H1 (cell line): ENCODE results near the gene GREB1L. TPM values are rescaled to one million over a fixed set of nuclear protein-coding genes. Genes with fewer than 3 reads are reported as not detected.

ENCODE experiments used
- CTCF ChIA-PET: fragments of 300-600 bp; sonication (Branson Sonifier 250); formaldehyde crosslinking; loops from one replicate; lab custom pipeline; 2021; ENCODE audit not compliant: partially characterized antibody; lab: Charles Lee
- POLR2A ChIA-PET: fragments of 300-600 bp; sonication (Branson Sonifier 250); formaldehyde crosslinking; loops from one replicate; lab custom pipeline; 2021; ENCODE audit warnings: inconsistent platforms; ENCODE audit not compliant: partially characterized antibody; lab: Charles Lee
- DNase-seq, 2 experiments: peaks; one replicate each; pipeline versions ENCODE4 v3.0.0 to v3.0.0-alpha.2; 2010 to 2022; ENCODE audit warnings: low spot score in 2 of 2, low read depth in 1 of 2, mixed read lengths in 1 of 2
- FAIRE-seq: peaks from 2 replicates; lab custom pipeline; 2011; peaks lifted over from hg19 to GRCh38; lab: Jason Lieb, UNC
- H2AFZ ChIP-seq: 2 replicates; pipeline ENCODE4 v1.8.1; 2012; ENCODE audit warnings: low read length, inconsistent platforms
- H2AK5ac ChIP-seq: 2 replicates; pipeline ENCODE4 v1.6.1; 2013; ENCODE audit warnings: low read depth, low read length
- H2BK120ac ChIP-seq: replicated peaks from 2 replicates; pipeline ENCODE3; 2013; ENCODE audit warnings: low read depth, low read length, inconsistent platforms
- H2BK12ac ChIP-seq: 2 replicates; pipeline ENCODE4 v1.6.1; 2013; ENCODE audit warnings: low read depth, low read length
- H2BK15ac ChIP-seq: 2 replicates; pipeline ENCODE4 v1.6.1; 2013; ENCODE audit warnings: low read length
- H2BK20ac ChIP-seq: 2 replicates; pipeline ENCODE4 v1.6.1; 2013; ENCODE audit warnings: low read length
- H2BK5ac ChIP-seq: 2 replicates; pipeline ENCODE4 v1.6.1; 2013; ENCODE audit warnings: low read depth, low read length
- H3K14ac ChIP-seq: 2 replicates; pipeline ENCODE4 v1.6.1; 2013; ENCODE audit warnings: inconsistent platforms; ENCODE audit not compliant: insufficient read length
- H3K18ac ChIP-seq: 2 replicates; pipeline ENCODE4 v1.6.1; 2013; ENCODE audit warnings: low read length; ENCODE audit errors: extremely low read depth
- H3K23ac ChIP-seq: 2 replicates; pipeline ENCODE4 v1.6.1; 2013; ENCODE audit warnings: inconsistent platforms; ENCODE audit not compliant: insufficient read length
- H3K23me2 ChIP-seq: 2 replicates; pipeline ENCODE4 v1.6.1; 2013; ENCODE audit warnings: low read depth, low read length
- H3K27ac ChIP-seq: 2 replicates; pipeline ENCODE4 v1.6.1; 2011; ENCODE audit warnings: low read depth, low read length, inconsistent platforms
- H3K27me3 ChIP-seq, 4 experiments: replicated peaks in 1 of 4; 1 replicate in 1 of 4; 2 replicates in 3 of 4; pipeline versions ENCODE4 v1.6.1 to v1.8.1; 2011 to 2013; ENCODE audit warnings: low read length in 3 of 4, mild to moderate bottlenecking in 3 of 4, inconsistent platforms in 2 of 4, mixed read lengths in 2 of 4, moderate library complexity in 1 of 4; ENCODE audit not compliant: control insufficient read depth in 3 of 4, insufficient read depth in 3 of 4; ENCODE audit errors: extremely low read depth in 1 of 4
- H3K36me3 ChIP-seq, 4 experiments: 2 replicates each; pipeline versions ENCODE4 v1.6.1 to v1.8.1; 2011 to 2013; ENCODE audit warnings: mild to moderate bottlenecking in 4 of 4, low read length in 3 of 4, moderate library complexity in 2 of 4, control low read depth in 1 of 4, inconsistent platforms in 1 of 4; ENCODE audit not compliant: insufficient read depth in 4 of 4, control insufficient read depth in 2 of 4
- H3K4ac ChIP-seq: replicated peaks from 2 replicates; pipeline ENCODE3; 2013; ENCODE audit warnings: low read length, low read depth, mixed read lengths, inconsistent platforms; ENCODE audit not compliant: insufficient read length
- H3K4me1 ChIP-seq, 4 experiments: replicated peaks in 1 of 4; 1 replicate in 1 of 4; 2 replicates in 3 of 4; pipeline versions ENCODE4 v1.6.1 to v1.8.1; 2011 to 2013; ENCODE audit warnings: low read length in 3 of 4, inconsistent platforms in 2 of 4, mixed read lengths in 1 of 4; ENCODE audit not compliant: insufficient read depth in 4 of 4, control insufficient read depth in 3 of 4
- H3K4me2 ChIP-seq, 2 experiments: 2 replicates each; pipeline versions ENCODE4 v1.6.1 to v1.8.1; 2011 to 2013; ENCODE audit warnings: low read depth in 2 of 2, low read length in 2 of 2, control low read depth in 1 of 2, inconsistent platforms in 1 of 2, mild to moderate bottlenecking in 1 of 2; ENCODE audit not compliant: insufficient read depth in 1 of 2
- H3K4me3 ChIP-seq, 4 experiments: fragments of 200-600, 300-600 bp in 1 of 4; sonication (generic), shearing (Covaris generic), sonication (Bioruptor Twin) in 1 of 4; 2 replicates each; pipeline versions ENCODE4 v1.5.1 to v1.8.1; 2011 to 2016; ENCODE audit warnings: low read length in 4 of 4, low read depth in 3 of 4, control low read depth in 2 of 4, inconsistent platforms in 2 of 4, mild to moderate bottlenecking in 2 of 4, mixed read lengths in 1 of 4, moderate library complexity in 1 of 4; ENCODE audit not compliant: insufficient read depth in 2 of 4; ENCODE audit errors: extremely low read depth in 1 of 4
- H3K56ac ChIP-seq: replicated peaks from 2 replicates; pipeline ENCODE3; 2013; ENCODE audit warnings: low read depth, mild to moderate bottlenecking, mixed read lengths, low read length, inconsistent platforms; ENCODE audit not compliant: insufficient read length
- H3K79me1 ChIP-seq: 2 replicates; pipeline ENCODE4 v1.6.1; 2013; ENCODE audit warnings: low read depth, low read length, control low read depth
- H3K79me2 ChIP-seq, 2 experiments: 2 replicates each; pipeline versions ENCODE4 v1.6.1 to v1.8.1; 2012 to 2013; ENCODE audit warnings: low read length in 2 of 2, mild to moderate bottlenecking in 2 of 2, inconsistent platforms in 1 of 2; ENCODE audit not compliant: insufficient read depth in 2 of 2, control insufficient read depth in 1 of 2
- H3K9ac ChIP-seq, 4 experiments: replicated peaks in 1 of 4; 1 replicate in 1 of 4; 2 replicates in 3 of 4; pipeline versions ENCODE4 v1.6.1 to v1.8.1; 2011 to 2013; ENCODE audit warnings: low read depth in 3 of 4, low read length in 3 of 4, control low read depth in 2 of 4, mild to moderate bottlenecking in 2 of 4, moderate library complexity in 2 of 4, inconsistent platforms in 1 of 4; ENCODE audit errors: extremely low read depth in 1 of 4
- H3K9me3 ChIP-seq, 2 experiments: 2 replicates each; pipeline versions ENCODE4 v1.6.1 to v1.8.1; 2012 to 2013; ENCODE audit warnings: mild to moderate bottlenecking in 2 of 2, moderate library complexity in 2 of 2, control low read depth in 1 of 2, inconsistent platforms in 1 of 2, low read depth in 1 of 2, low read length in 1 of 2, mixed read lengths in 1 of 2; ENCODE audit not compliant: insufficient read depth in 2 of 2
- H4K20me1 ChIP-seq, 2 experiments: replicated peaks in 1 of 2; 2 replicates each; pipeline versions ENCODE3 to v1.8.1; 2011 to 2013; ENCODE audit warnings: inconsistent platforms in 2 of 2, low read length in 2 of 2, mild to moderate bottlenecking in 1 of 2; ENCODE audit not compliant: insufficient read depth in 2 of 2, control insufficient read depth in 1 of 2
- H4K5ac ChIP-seq: 2 replicates; pipeline ENCODE4 v1.6.1; 2013; ENCODE audit warnings: low read length, low read depth, mixed read lengths, inconsistent platforms; ENCODE audit not compliant: insufficient read length
- H4K8ac ChIP-seq: 2 replicates; pipeline ENCODE4 v1.8.0; 2013; ENCODE audit warnings: mild to moderate bottlenecking, moderate library complexity, low read length, inconsistent platforms; ENCODE audit not compliant: insufficient read depth; ENCODE audit errors: extremely low read depth
- H4K91ac ChIP-seq: replicated peaks from 2 replicates; pipeline ENCODE3; 2013; ENCODE audit warnings: low read length, mixed read lengths, inconsistent platforms; ENCODE audit not compliant: insufficient read length
- ATF3 ChIP-seq: IDR thresholded peaks from 2 replicates; pipeline ENCODE4 v1.6.1; 2011; ENCODE audit warnings: low read depth, mild to moderate bottlenecking, low read length; ENCODE audit not compliant: insufficient read depth
- CREB1 ChIP-seq: IDR thresholded peaks from 2 replicates; pipeline ENCODE4 v1.6.1; 2012; ENCODE audit warnings: inconsistent platforms
- CTBP2 ChIP-seq: IDR thresholded peaks from 2 replicates; pipeline ENCODE4 v1.7.0; 2011; ENCODE audit warnings: borderline replicate concordance, mild to moderate bottlenecking, moderate library complexity, mixed read lengths, low read length; ENCODE audit not compliant: insufficient read depth, insufficient read length
- EZH2 ChIP-seq: fragments of 200-600 bp; sonication (generic); IDR thresholded peaks from 2 replicates; pipeline ENCODE4 v1.7.1; 2012; ENCODE audit warnings: low read depth, mild to moderate bottlenecking, moderate library complexity, low read length, inconsistent platforms; ENCODE audit not compliant: severe bottlenecking
- FOSL1 ChIP-seq: IDR thresholded peaks from 2 replicates; pipeline ENCODE4 v1.6.1; 2011; ENCODE audit warnings: mild to moderate bottlenecking, low read depth, low read length, moderate library complexity; ENCODE audit not compliant: insufficient read depth
- GABPA ChIP-seq: IDR thresholded peaks from 2 replicates; pipeline ENCODE4 v1.6.1; 2011; ENCODE audit warnings: mild to moderate bottlenecking, low read length, moderate library complexity, borderline replicate concordance; ENCODE audit not compliant: insufficient read depth
- NANOG ChIP-seq: IDR thresholded peaks from 2 replicates; pipeline ENCODE4 v1.6.1; 2011; ENCODE audit warnings: low read length, low read depth, mild to moderate bottlenecking, inconsistent platforms; ENCODE audit not compliant: insufficient read depth, poor library complexity, severe bottlenecking
- RNF2 ChIP-seq: fragments of 200-900, 300-1000 bp; sonication (generic); IDR thresholded peaks from 2 replicates; pipeline ENCODE4 v1.7.1; 2016; ENCODE audit warnings: borderline replicate concordance, low read depth, mild to moderate bottlenecking, antibody characterized with exemption, low read length; ENCODE audit not compliant: poor library complexity, severe bottlenecking; ENCODE audit errors: missing control alignments
- SIX5 ChIP-seq: IDR thresholded peaks from 2 replicates; pipeline ENCODE4 v1.6.1; 2011; ENCODE audit warnings: mild to moderate bottlenecking, low read depth, low read length
- SUZ12 ChIP-seq: fragments of 200-600 bp; sonication (generic); IDR thresholded peaks from 2 replicates; pipeline ENCODE4 v1.6.1; 2012; ENCODE audit warnings: mild to moderate bottlenecking, inconsistent platforms, low read length, moderate library complexity, mixed read lengths
- TAF1 ChIP-seq: IDR thresholded peaks from 2 replicates; pipeline ENCODE4 v1.6.1; 2011; ENCODE audit warnings: mild to moderate bottlenecking, low read depth, low read length
- TCF12 ChIP-seq: IDR thresholded peaks from 2 replicates; pipeline ENCODE4 v1.6.1; 2011; ENCODE audit warnings: low read depth, mild to moderate bottlenecking, low read length
- WGBS, 2 experiments: shearing (Covaris generic) in 1 of 2; methylation state at CpG; one replicate each; pipeline versions ENCODE4 v1.1.6 to v1.1.7; 2013 to 2015; ENCODE audit warnings: low lambda C conversion rate in 2 of 2, mixed read lengths in 2 of 2, inconsistent platforms in 1 of 2, low coverage in 1 of 2, missing lambda C conversion rate in 1 of 2; ENCODE audit not compliant: insufficient replicate concordance in 2 of 2, insufficient coverage in 1 of 2, insufficient read length in 1 of 2; ENCODE audit errors: extremely low coverage in 1 of 2, missing lambda C conversion rate in 1 of 2; 5-methylcytosine and 5-hydroxymethylcytosine counted together
- polyA plus RNA-seq, 7 experiments: library from polyadenylated mRNA; depleted of rRNA in 3 of 7; stranded (reverse) in 5 of 7; unstranded in 2 of 7; fragments of >200 nt in 5 of 7; fragments of 200-250 nt in 2 of 7; gene quantifications; 1 replicate in 5 of 7; 2 replicates in 1 of 7; 4 replicates in 1 of 7; pipeline versions ENCODE4 v1.2.1 to v1.2.3, GENCODE V29; 2011 to 2013; ENCODE audit warnings: missing spikeins in 2 of 7, mixed read lengths in 2 of 7
- total RNA-seq: library from RNA; stranded (reverse); fragmentation: NEBNext Ultra II Directional; extraction: Animal tissue kit (Norgen Biotek cat#: 25700); gene quantifications from 2 replicates; pipeline ENCODE4 v1.2.1, GENCODE V29; 2021

GREB1L gene
- total and polyA plus RNA-seq, 2 of the 8 experiments (the other 6 are each of a cell fraction or from before 2014, with no cell fraction given): 0.34 to 1.6 TPM

GRCh38 chr18:21513292-21513691 lies 271.3 kb downstream of the GREB1L start:
- no peaks in the 10 kb centered on the region; a peak in 1 of 4 replicates for H3K9me3 ChIP-seq
- CTCF ChIA-PET: interaction anchor here (0.8 to 1.6 kb wide), 3 partner anchors 11 to 24 kb away, joined by 3 to 5 read pairs (median 4); no protein-coding TSS in a partner anchor
- WGBS, 2 experiments: 92% methylated on average over 2 of the region's 2 CpGs; no CpG with 5 or more reads in 1 of the 2 experiments
- TF ChIP-seq SUZ12: no peak
- TF ChIP-seq EZH2: no peak
- TF ChIP-seq RNF2: no peak
- no peak for TF ChIP-seq TAF1
- no peak for TF ChIP-seq TCF12
- TF ChIP-seq ATF3: no peak
- TF ChIP-seq FOSL1: no peak
- no peak for TF ChIP-seq SIX5
- TF ChIP-seq CTBP2: no peak
- TF ChIP-seq GABPA: no peak
- no peak for TF ChIP-seq NANOG
- no peak for TF ChIP-seq CREB1

More at GRCh38 chr18:21513292-21513691, 271.3 kb downstream of the GREB1L start:
- no peak overlapping the region for H2BK12ac ChIP-seq
- H3K18ac ChIP-seq: no peak overlapping the region
- peaks cover 0 to 17% (median 4%) of the 10 kb centered on the region in 4 experiments; a peak in 4 of 8 replicates for H3K36me3 ChIP-seq
- 0 out of 2 replicates have a peak, but pooled peaks cover 2% of the 10 kb centered on the region for H3K79me1 ChIP-seq
- no peaks in the 10 kb centered on the region for H3K79me2 ChIP-seq
- H2BK5ac ChIP-seq: no peak overlapping the region
- no peak overlapping the region for H2BK15ac ChIP-seq
- no peak overlapping the region for H2AK5ac ChIP-seq
- no peaks in the 10 kb centered on the region for H3K23me2 ChIP-seq
- no peak overlapping the region for H4K8ac ChIP-seq
- no peak overlapping the region for H4K91ac ChIP-seq
- no peak for FAIRE-seq
- H3K4ac ChIP-seq: no peak overlapping the region
- no peaks in the 10 kb centered on the region for H3K27me3 ChIP-seq
- H3K27ac ChIP-seq: no peak overlapping the region
- H3K4me3 ChIP-seq: no peak overlapping the region
- H2BK120ac ChIP-seq: no peak overlapping the region
- no peak overlapping the region for H2BK20ac ChIP-seq
- peak in 1 of 2 experiments; percentile 14 for DNase-seq
- no peak overlapping the region for H3K4me2 ChIP-seq
- H3K9ac ChIP-seq: no peak overlapping the region
- POLR2A ChIA-PET: interaction anchor here (1.1 kb wide), 1 partner anchor 24 kb away, joined by 3 read pairs; no protein-coding TSS in a partner anchor
- peaks cover 0 to under 1% (median 0%) of the 10 kb centered on the region in 4 experiments; a peak in 1 of 7 replicates for H3K4me1 ChIP-seq
- no peak overlapping the region for H2AFZ ChIP-seq
- H3K23ac ChIP-seq: no peak overlapping the region
- no peaks in the 10 kb centered on the region for H4K20me1 ChIP-seq
- H4K5ac ChIP-seq: no peak overlapping the region
- no peak overlapping the region for H3K14ac ChIP-seq
- H3K56ac ChIP-seq: no peak overlapping the region
